CD14-positive monocyte (primary cell): ENCODE measurements around the gene RALGAPA2. TPM values are rescaled to one million over a fixed set of nuclear protein-coding genes. Genes with fewer than 3 reads are reported as not detected.

Source experiments
- DNase-seq, 3 donors: peaks; one replicate each; pipeline ENCODE4 v3.0.0-alpha.2; 2011 to 2022
- H2AFZ ChIP-seq: 2 replicates; pipeline ENCODE4 v1.6.0; 2012; ENCODE audit warnings: mild to moderate bottlenecking, low read depth, low read length, inconsistent platforms; ENCODE audit not compliant: insufficient read depth, poor library complexity, severe bottlenecking
- H3K27ac ChIP-seq, 2 donors: 1 replicate in 1 of 2; 2 replicates in 1 of 2; pipeline ENCODE4 v1.5.1; 2012 to 2013; ENCODE audit warnings: low read length in 2 of 2, control low read depth in 1 of 2, inconsistent platforms in 1 of 2, low read depth in 1 of 2, mild to moderate bottlenecking in 1 of 2
- H3K27me3 ChIP-seq, 2 donors: one replicate each; pipeline versions ENCODE4 v1.6.0 to v1.6.1; 2011 to 2013; ENCODE audit warnings: low read length in 2 of 2; ENCODE audit not compliant: control insufficient read depth in 2 of 2, insufficient read depth in 2 of 2
- H3K36me3 ChIP-seq, 2 donors: replicated peaks in 1 of 2; 1 replicate in 1 of 2; 2 replicates in 1 of 2; pipeline versions ENCODE4 v1.5.1 to v1.6.1; 2012 to 2013; ENCODE audit warnings: low read length in 2 of 2, control low read depth in 1 of 2, inconsistent platforms in 1 of 2, mild to moderate bottlenecking in 1 of 2; ENCODE audit not compliant: insufficient read depth in 2 of 2, control insufficient read depth in 1 of 2
- H3K4me1 ChIP-seq, 2 donors: 1 replicate in 1 of 2; 2 replicates in 1 of 2; pipeline versions ENCODE4 v1.5.1 to v1.6.1; 2012 to 2013; ENCODE audit warnings: low read length in 2 of 2, control low read depth in 1 of 2, inconsistent platforms in 1 of 2, mild to moderate bottlenecking in 1 of 2, moderate library complexity in 1 of 2; ENCODE audit not compliant: insufficient read depth in 2 of 2, control insufficient read depth in 1 of 2
- H3K4me2 ChIP-seq: replicated peaks from 2 replicates; pipeline ENCODE3; 2012; ENCODE audit warnings: low read length, moderate library complexity, mild to moderate bottlenecking; ENCODE audit not compliant: poor library complexity, severe bottlenecking; ENCODE audit errors: extremely low read depth
- H3K4me3 ChIP-seq, 3 experiments: fragments of 200-600 bp in 1 of 3; sonication (generic) in 1 of 3; replicated peaks in 1 of 3; 1 replicate in 2 of 3; 2 replicates in 1 of 3; pipeline ENCODE4 v1.5.1; 2011 to 2013; ENCODE audit warnings: low read length in 3 of 3, mild to moderate bottlenecking in 3 of 3, control low read depth in 2 of 3, low read depth in 2 of 3, inconsistent platforms in 1 of 3, moderate library complexity in 1 of 3
- H3K79me2 ChIP-seq: 2 replicates; pipeline ENCODE4 v1.6.0; 2012; ENCODE audit warnings: mild to moderate bottlenecking, control low read depth, inconsistent platforms, low read length, moderate library complexity; ENCODE audit not compliant: insufficient read depth
- H3K9ac ChIP-seq: 2 replicates; pipeline ENCODE4 v1.6.0; 2017; ENCODE audit warnings: low read length, mild to moderate bottlenecking; ENCODE audit not compliant: insufficient read depth, poor library complexity, severe bottlenecking
- H3K9me3 ChIP-seq, 2 donors: replicated peaks in 1 of 2; 1 replicate in 1 of 2; 2 replicates in 1 of 2; pipeline versions ENCODE4 v1.5.1 to v1.6.1; 2012 to 2013; ENCODE audit warnings: low read length in 2 of 2, control low read depth in 1 of 2; ENCODE audit not compliant: control insufficient read depth in 1 of 2, insufficient read depth in 1 of 2
- H4K20me1 ChIP-seq: 2 replicates; pipeline ENCODE4 v1.6.0; 2012; ENCODE audit warnings: mild to moderate bottlenecking, low read length, control low read depth, moderate library complexity; ENCODE audit not compliant: insufficient read depth
- H3K27ac Mint-ChIP-seq, 7 donors: one replicate each; pipeline ENCODE4 v1.8.0; 2020; ENCODE audit warnings: mild to moderate bottlenecking in 7 of 7, mixed read lengths in 7 of 7, moderate library complexity in 6 of 7, inconsistent platforms in 2 of 7
- H3K27me3 Mint-ChIP-seq, 3 donors: one replicate each; pipeline ENCODE4 v1.8.0; 2021 to 2022; ENCODE audit warnings: low read depth in 3 of 3, mild to moderate bottlenecking in 3 of 3, mixed read lengths in 3 of 3, moderate library complexity in 3 of 3, inconsistent platforms in 1 of 3
- H3K36me3 Mint-ChIP-seq, 2 donors: one replicate each; pipeline ENCODE4 v1.8.0; 2020; ENCODE audit warnings: mixed read lengths in 2 of 2, inconsistent platforms in 1 of 2, mild to moderate bottlenecking in 1 of 2
- H3K4me1 Mint-ChIP-seq: one replicate; pipeline ENCODE4 v1.8.0; 2020; ENCODE audit warnings: mild to moderate bottlenecking, mixed read lengths
- H3K4me3 Mint-ChIP-seq, 2 donors: one replicate each; pipeline ENCODE4 v1.8.0; 2020; ENCODE audit warnings: mild to moderate bottlenecking in 2 of 2, mixed read lengths in 2 of 2, moderate library complexity in 1 of 2
- H3K9me3 Mint-ChIP-seq, 7 donors: one replicate each; pipeline ENCODE4 v1.8.0; 2020 to 2022; ENCODE audit warnings: mixed read lengths in 7 of 7, mild to moderate bottlenecking in 6 of 7, moderate library complexity in 6 of 7, inconsistent platforms in 2 of 7
- WGBS: methylation state at CpG from one replicate; pipeline ENCODE4 v1.1.5; 2013; ENCODE audit warnings: missing lambda C conversion rate; ENCODE audit not compliant: insufficient coverage; 5-methylcytosine and 5-hydroxymethylcytosine counted together
- intact Hi-C, 2 donors: fragments of 100-400 bp; cut with micrococcal nuclease; formaldehyde crosslinking; loops; one replicate each; pipeline versions ENCODE4 v1.15.0 to v1.15.1; 2023
- polyA plus RNA-seq, 3 donors: library from polyadenylated mRNA; depleted of rRNA in 1 of 3; unstranded in 2 of 3; stranded (reverse) in 1 of 3; fragments of 300-500 nt in 2 of 3; fragments of >200 nt in 1 of 3; fragmentation: Illumina TruSeq in 2 of 3; gene quantifications; 1 replicate in 2 of 3; 2 replicates in 1 of 3; pipeline ENCODE4 v1.2.3, GENCODE V29; 2012 to 2021
- TF ChIP-seq, protein P1 (sequence below): fragments of 200-600 bp; IDR thresholded peaks from one replicate; pipeline ENCODE4 v1.8.0; 2022; ENCODE audit warnings: antibody characterized with exemption, mild to moderate bottlenecking

Gene RALGAPA2
- polyA plus RNA-seq, 3 donors, result 6.2 to 13.0 (median 8.9) TPM

DNA sequence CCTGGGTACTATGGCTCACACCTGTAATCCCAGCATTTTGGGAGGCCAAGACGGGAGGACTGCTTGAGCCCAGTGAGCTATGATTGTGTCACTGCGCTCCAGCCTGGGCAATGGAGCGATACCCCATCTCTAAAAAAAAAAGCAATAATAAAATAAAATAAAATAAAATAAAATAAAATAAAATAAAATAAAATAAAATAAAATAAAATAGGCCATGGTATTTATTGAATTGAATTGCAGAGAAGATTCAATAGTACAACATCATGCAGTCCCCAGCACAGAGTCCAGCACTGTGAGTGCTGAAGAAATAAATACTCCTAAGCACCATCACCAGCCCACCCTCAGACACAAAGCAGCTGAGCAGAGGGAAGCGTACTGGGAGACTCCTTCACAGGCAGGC, 144.7 kb downstream of the RALGAPA2 start:
- TF ChIP-seq, protein P1, sequence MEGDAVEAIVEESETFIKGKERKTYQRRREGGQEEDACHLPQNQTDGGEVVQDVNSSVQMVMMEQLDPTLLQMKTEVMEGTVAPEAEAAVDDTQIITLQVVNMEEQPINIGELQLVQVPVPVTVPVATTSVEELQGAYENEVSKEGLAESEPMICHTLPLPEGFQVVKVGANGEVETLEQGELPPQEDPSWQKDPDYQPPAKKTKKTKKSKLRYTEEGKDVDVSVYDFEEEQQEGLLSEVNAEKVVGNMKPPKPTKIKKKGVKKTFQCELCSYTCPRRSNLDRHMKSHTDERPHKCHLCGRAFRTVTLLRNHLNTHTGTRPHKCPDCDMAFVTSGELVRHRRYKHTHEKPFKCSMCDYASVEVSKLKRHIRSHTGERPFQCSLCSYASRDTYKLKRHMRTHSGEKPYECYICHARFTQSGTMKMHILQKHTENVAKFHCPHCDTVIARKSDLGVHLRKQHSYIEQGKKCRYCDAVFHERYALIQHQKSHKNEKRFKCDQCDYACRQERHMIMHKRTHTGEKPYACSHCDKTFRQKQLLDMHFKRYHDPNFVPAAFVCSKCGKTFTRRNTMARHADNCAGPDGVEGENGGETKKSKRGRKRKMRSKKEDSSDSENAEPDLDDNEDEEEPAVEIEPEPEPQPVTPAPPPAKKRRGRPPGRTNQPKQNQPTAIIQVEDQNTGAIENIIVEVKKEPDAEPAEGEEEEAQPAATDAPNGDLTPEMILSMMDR, result no peak
- Histone ChIP-seq H3K4me3 (no peak overlapping the region), H3K27ac (no peak overlapping the region), H3K79me2 (no peaks in the 10 kb centered on the region), H3K4me2 (no peak overlapping the region), H3K36me3 (peaks cover 60 to 96% of the 10 kb centered on the region in 2 donors), H3K9me3 (no peaks in the 10 kb centered on the region), H3K9ac (no peak overlapping the region), H4K20me1 (no peaks in the 10 kb centered on the region), H3K4me1 (no peaks in the 10 kb centered on the region), H2AFZ (no peak overlapping the region), H3K27me3 (no peaks in the 10 kb centered on the region)
- H3K4me1 Mint-ChIP-seq, result no peaks in the 10 kb centered on the region
- no peak for DNase-seq
- H3K27me3 Mint-ChIP-seq, result peaks cover 0 to 1% (median 0%) of the 10 kb centered on the region in 3 donors
- intact Hi-C loops, result loop anchor here in 1 of 2 donors (2.0 kb wide), 1 partner anchor 483 kb away; no protein-coding TSS in a partner anchor
- H3K9me3 Mint-ChIP-seq, result no peaks in the 10 kb centered on the region
- H3K27ac Mint-ChIP-seq, result no peak overlapping the region
- no peak overlapping the region for H3K4me3 Mint-ChIP-seq
- H3K36me3 Mint-ChIP-seq, result peaks cover 47 to 61% of the 10 kb centered on the region in 2 donors
- WGBS, result no CpG with 5 or more reads among the region's 4 CpGs

DNA sequence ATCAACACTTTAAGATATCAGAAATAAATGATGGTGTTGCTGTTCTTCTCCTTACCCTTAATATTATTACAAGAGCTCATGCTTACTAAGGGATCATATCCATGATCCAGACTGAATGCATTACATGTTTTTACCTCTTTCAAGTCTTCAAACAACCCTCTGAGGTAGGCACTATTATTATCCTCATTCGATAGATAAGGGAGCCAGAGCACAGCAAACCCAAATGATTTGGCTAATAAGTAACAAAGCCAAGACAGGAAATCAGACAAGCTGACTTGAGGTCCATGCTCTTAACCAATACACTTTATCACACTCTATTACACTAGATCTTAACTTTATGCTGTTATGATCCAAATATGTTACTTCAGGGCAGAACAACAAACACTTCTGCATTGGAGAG, 145.9 kb downstream of the RALGAPA2 start:
- H3K4me3 Mint-ChIP-seq, result no peak overlapping the region

More for the DNA sequence above, 145.9 kb downstream of the RALGAPA2 start:
- Histone ChIP-seq H3K27me3 (no peaks in the 10 kb centered on the region), H3K79me2 (no peaks in the 10 kb centered on the region), H3K4me3 (no peak overlapping the region), H3K4me1 (no peaks in the 10 kb centered on the region), H3K36me3 (peaks cover 52 to 96% of the 10 kb centered on the region in 2 donors), H3K9me3 (no peaks in the 10 kb centered on the region), H3K9ac (no peak overlapping the region), H3K4me2 (no peak overlapping the region), H2AFZ (no peak overlapping the region), H4K20me1 (no peaks in the 10 kb centered on the region), H3K27ac (no peak overlapping the region)
- H3K9me3 Mint-ChIP-seq, result no peaks in the 10 kb centered on the region
- peaks cover 42 to 57% of the 10 kb centered on the region in 2 donors for H3K36me3 Mint-ChIP-seq
- TF ChIP-seq, protein P1, result no peak
- H3K27me3 Mint-ChIP-seq, result peaks cover 0 to 1% (median 0%) of the 10 kb centered on the region in 3 donors
- 100% methylated on average over 1 of the region's 1 CpG for WGBS
- no peak overlapping the region for H3K27ac Mint-ChIP-seq
- no peak for DNase-seq
- H3K4me1 Mint-ChIP-seq, result no peaks in the 10 kb centered on the region
- intact Hi-C loops, result no loop called here
